ENCODE data around the gene FYN.

DNA sequence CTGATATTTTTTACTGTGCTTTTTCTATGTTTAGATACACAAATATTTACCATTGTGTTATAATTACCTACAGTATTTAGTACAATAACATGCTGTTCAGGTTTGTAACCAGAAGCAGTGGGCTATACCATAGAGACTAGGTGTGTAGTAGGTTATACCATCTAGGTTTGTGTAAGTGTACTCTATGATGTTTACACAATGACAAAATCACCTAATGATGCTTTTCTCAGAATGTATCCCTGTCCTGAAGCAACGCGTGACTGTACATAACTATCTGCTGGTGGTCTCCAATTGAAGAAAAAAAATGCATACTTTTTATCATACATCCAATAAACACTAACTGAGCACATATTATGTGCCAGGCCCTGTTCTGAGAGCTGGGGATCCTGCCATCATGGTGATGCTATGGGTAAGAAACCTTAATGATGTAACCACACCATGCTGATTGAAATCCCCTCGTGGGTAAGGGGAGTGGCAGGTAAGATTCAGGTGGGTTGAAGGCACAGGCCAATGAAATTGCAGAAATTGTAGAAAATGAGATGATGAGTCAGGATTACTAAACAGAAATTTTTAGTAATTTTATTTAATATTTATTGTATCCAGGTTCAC lies 76.8 kb downstream of the FYN start:
- TF ChIP-seq, protein P1, sequence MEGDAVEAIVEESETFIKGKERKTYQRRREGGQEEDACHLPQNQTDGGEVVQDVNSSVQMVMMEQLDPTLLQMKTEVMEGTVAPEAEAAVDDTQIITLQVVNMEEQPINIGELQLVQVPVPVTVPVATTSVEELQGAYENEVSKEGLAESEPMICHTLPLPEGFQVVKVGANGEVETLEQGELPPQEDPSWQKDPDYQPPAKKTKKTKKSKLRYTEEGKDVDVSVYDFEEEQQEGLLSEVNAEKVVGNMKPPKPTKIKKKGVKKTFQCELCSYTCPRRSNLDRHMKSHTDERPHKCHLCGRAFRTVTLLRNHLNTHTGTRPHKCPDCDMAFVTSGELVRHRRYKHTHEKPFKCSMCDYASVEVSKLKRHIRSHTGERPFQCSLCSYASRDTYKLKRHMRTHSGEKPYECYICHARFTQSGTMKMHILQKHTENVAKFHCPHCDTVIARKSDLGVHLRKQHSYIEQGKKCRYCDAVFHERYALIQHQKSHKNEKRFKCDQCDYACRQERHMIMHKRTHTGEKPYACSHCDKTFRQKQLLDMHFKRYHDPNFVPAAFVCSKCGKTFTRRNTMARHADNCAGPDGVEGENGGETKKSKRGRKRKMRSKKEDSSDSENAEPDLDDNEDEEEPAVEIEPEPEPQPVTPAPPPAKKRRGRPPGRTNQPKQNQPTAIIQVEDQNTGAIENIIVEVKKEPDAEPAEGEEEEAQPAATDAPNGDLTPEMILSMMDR (IDR thresholded peaks at IDR 0.05; ENCODE audit: low read depth, low read length): no peak
- TF ChIP-seq, protein P2, sequence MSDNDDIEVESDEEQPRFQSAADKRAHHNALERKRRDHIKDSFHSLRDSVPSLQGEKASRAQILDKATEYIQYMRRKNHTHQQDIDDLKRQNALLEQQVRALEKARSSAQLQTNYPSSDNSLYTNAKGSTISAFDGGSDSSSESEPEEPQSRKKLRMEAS (IDR thresholded peaks at IDR 0.05; ENCODE audit: low read depth, low read length): no peak
- no peak for TF ChIP-seq POLR2A (IDR thresholded peaks at IDR 0.05; ENCODE audit: extremely low read depth, insufficient read length)
